ENCODE results near the gene SCRN1.

SCRN1 gene

GRCh38 chr7:29937132-29937531 is 52.5 kb downstream of the SCRN1 start:
- no peak for TF ChIP-seq EZH2phosphoT487 (IDR thresholded peaks at IDR 0.05; ENCODE audit: low read length)
- TF ChIP-seq CTCF (IDR thresholded peaks at IDR 0.05; ENCODE audit: low read length): no peak
- no peaks in the 10 kb centered on the region for H3F3A ChIP-seq (ENCODE audit: insufficient read depth, low read length)
- H3K4me3 ChIP-seq (ENCODE audit: low read length): no peak overlapping the region
- no peak overlapping the region for H3K27ac ChIP-seq (ENCODE audit: low read length)
- no peaks in the 10 kb centered on the region for H4K20me1 ChIP-seq (ENCODE audit: insufficient read depth, low read length)
- DNase-seq: no peak
- no peak overlapping the region for H2AFZ ChIP-seq (ENCODE audit: low read length)
- no peaks in the 10 kb centered on the region for H3K27me3 ChIP-seq (replicated peaks; ENCODE audit: insufficient read depth, low read length)
- H3K4me1 ChIP-seq (ENCODE audit: low read length): no peaks in the 10 kb centered on the region
- no peak overlapping the region for H3K9ac ChIP-seq (ENCODE audit: low read length)
- H3K79me2 ChIP-seq (ENCODE audit: low read length): no peaks in the 10 kb centered on the region
- H3K9me3 ChIP-seq (replicated peaks; ENCODE audit: insufficient read depth, low read length): no peaks in the 10 kb centered on the region
- H3K36me3 ChIP-seq (replicated peaks; ENCODE audit: insufficient read depth, low read length): no peaks in the 10 kb centered on the region
- no peaks in the 10 kb centered on the region for H3K9me2 ChIP-seq (replicated peaks; ENCODE audit: insufficient read depth, low read length)
- H3K4me2 ChIP-seq (ENCODE audit: low read depth, low read length): no peak overlapping the region

GRCh38 chr7:29935111-29935510 is 54.5 kb downstream of the SCRN1 start:
- Histone ChIP-seq H3K27ac (ENCODE audit: low read length) (no peak overlapping the region), H3K4me2 (ENCODE audit: low read depth, low read length) (no peak overlapping the region), H3K4me3 (ENCODE audit: low read length) (no peak overlapping the region), H3K79me2 (ENCODE audit: low read length) (no peaks in the 10 kb centered on the region), H3K9me3 (replicated peaks; ENCODE audit: insufficient read depth, low read length) (no peaks in the 10 kb centered on the region), H2AFZ (ENCODE audit: low read length) (no peak overlapping the region), H3K36me3 (replicated peaks; ENCODE audit: insufficient read depth, low read length) (no peaks in the 10 kb centered on the region), H3F3A (ENCODE audit: insufficient read depth, low read length) (no peaks in the 10 kb centered on the region), H3K27me3 (replicated peaks; ENCODE audit: insufficient read depth, low read length) (no peaks in the 10 kb centered on the region), H3K9me2 (replicated peaks; ENCODE audit: insufficient read depth, low read length) (no peaks in the 10 kb centered on the region), H4K20me1 (ENCODE audit: insufficient read depth, low read length) (no peaks in the 10 kb centered on the region), H3K9ac (ENCODE audit: low read length) (no peak overlapping the region), H3K4me1 (ENCODE audit: low read length) (no peaks in the 10 kb centered on the region)
- DNase-seq: no peak
- no peak for TF ChIP-seq EZH2 (optimal IDR thresholded peaks at IDR 0.05; ENCODE audit: low read depth, low read length)
- no peak for TF ChIP-seq EZH2phosphoT487 (IDR thresholded peaks at IDR 0.05; ENCODE audit: low read length)
- no peak for TF ChIP-seq CTCF (IDR thresholded peaks at IDR 0.05; ENCODE audit: low read length)

GRCh38 chr7:29929018-29929807 is 60.4 kb downstream of the SCRN1 start:
- no peaks in the 10 kb centered on the region for H3K36me3 ChIP-seq (replicated peaks; ENCODE audit: insufficient read depth, low read length)
- no peaks in the 10 kb centered on the region for H3K4me1 ChIP-seq (ENCODE audit: low read length)
- no peaks in the 10 kb centered on the region for H3K9me2 ChIP-seq (replicated peaks; ENCODE audit: insufficient read depth, low read length)
- H3F3A ChIP-seq (ENCODE audit: insufficient read depth, low read length): no peaks in the 10 kb centered on the region
- TF ChIP-seq EZH2 (optimal IDR thresholded peaks at IDR 0.05; ENCODE audit: low read depth, low read length) (no peak), EZH2phosphoT487 (IDR thresholded peaks at IDR 0.05; ENCODE audit: low read length) (no peak), CTCF (IDR thresholded peaks at IDR 0.05; ENCODE audit: low read length) (no peak)
- H3K4me3 ChIP-seq (ENCODE audit: low read length): no peak overlapping the region
- no peak for DNase-seq
- H3K9me3 ChIP-seq (replicated peaks; ENCODE audit: insufficient read depth, low read length): no peaks in the 10 kb centered on the region
- H3K27ac ChIP-seq (ENCODE audit: low read length): no peak overlapping the region
- no peaks in the 10 kb centered on the region for H3K79me2 ChIP-seq (ENCODE audit: low read length)
- no peak overlapping the region for H2AFZ ChIP-seq (ENCODE audit: low read length)
- no peak overlapping the region for H3K4me2 ChIP-seq (ENCODE audit: low read depth, low read length)
- H4K20me1 ChIP-seq (ENCODE audit: insufficient read depth, low read length): no peaks in the 10 kb centered on the region
- no peak overlapping the region for H3K9ac ChIP-seq (ENCODE audit: low read length)
- no peaks in the 10 kb centered on the region for H3K27me3 ChIP-seq (replicated peaks; ENCODE audit: insufficient read depth, low read length)
